ENCODE results near the gene CCDC88C. TPM values are rescaled to one million over a fixed set of nuclear protein-coding genes. Genes with fewer than 3 reads are reported as not detected.

The CCDC88C gene
- total RNA-seq, 1 donor from 2014 or later = 16.4 TPM

DNA sequence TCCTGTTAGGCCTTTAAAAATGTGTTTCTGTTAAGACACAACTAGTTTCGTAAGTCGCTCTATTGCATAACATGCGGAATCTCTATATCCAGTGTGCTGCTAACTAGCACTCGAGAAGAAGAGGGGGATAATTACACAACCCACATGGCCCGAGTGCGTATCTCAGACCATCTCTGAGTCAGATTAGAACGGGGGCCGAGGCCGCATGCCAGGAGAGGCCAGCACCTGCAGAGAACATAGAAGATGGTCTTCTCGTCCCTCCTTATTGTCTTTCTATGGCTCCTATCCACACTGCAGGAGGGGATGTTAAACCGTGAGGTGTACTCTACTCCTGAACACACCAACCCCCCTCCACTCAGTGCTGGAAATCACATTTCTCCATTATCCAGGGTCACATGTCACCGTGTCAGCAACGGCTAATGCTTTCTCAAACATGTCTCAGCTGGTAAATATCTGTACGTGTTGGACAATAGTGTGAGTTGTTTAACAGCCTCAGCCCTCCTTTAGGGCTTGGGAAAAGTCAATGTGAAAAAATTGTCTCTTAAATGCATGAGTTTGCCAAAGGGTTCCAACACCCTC, 56.3 kb downstream of the CCDC88C start:
- DNase-seq (ENCODE audit: low read depth) = no peak
- TF ChIP-seq CTCF (conservative IDR thresholded peaks at IDR 0.05; ENCODE audit: low read depth, low read length) = no peak
- H3K4me3 ChIP-seq (ENCODE audit: low read depth, low read length) = no peak overlapping the region

DNA sequence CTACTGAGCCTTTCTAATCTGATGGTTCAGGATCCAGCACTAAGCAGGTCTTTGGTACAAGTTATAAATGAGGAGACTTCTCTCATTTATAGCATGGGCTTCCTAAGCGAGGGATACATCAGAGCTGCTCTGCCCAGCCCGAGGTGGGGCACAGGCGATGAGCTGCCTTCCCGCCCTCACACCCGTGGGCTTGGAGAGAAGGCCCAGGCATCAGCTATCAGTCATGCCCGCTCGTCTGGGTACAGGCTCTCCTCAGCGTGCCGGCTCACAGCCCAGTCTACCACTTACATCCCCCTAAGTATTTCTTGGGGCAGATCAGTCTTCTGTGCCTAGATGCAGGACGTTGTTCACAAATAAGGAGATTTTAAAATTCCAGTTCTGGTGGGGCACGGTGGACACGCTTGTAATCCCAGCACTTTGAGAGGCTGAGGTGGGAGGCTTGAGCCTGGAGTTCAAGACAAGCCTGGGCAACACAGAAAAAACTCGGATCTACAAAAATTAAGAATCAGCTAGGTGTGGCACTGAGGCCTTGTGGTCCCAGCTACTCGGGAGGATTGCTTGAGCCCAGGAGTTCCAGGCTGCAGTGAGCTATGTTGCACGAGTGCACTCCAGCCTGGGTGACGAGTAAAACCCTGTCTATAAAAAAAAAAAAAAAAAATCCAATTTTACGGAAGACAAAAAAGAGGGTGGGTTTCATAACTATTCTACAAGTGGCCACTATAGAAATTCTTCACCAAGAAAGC, 57.0 kb downstream of the CCDC88C start:
- H3K4me3 ChIP-seq (ENCODE audit: low read depth, low read length) = no peak overlapping the region
- no peak for DNase-seq (ENCODE audit: low read depth)
- no peak for TF ChIP-seq CTCF (conservative IDR thresholded peaks at IDR 0.05; ENCODE audit: low read depth, low read length)

GRCh38 chr14:91358654-91359220, 58.9 kb downstream of the CCDC88C start:
- H3K4me3 ChIP-seq (ENCODE audit: low read depth, low read length) = no peak overlapping the region
- DNase-seq (ENCODE audit: low read depth) = no peak
- TF ChIP-seq CTCF (conservative IDR thresholded peaks at IDR 0.05; ENCODE audit: low read depth, low read length) = no peak

- DNase-seq (ENCODE audit: low read depth) = no peak
- no peak for TF ChIP-seq CTCF (conservative IDR thresholded peaks at IDR 0.05; ENCODE audit: low read depth, low read length)
- no peak overlapping the region for H3K4me3 ChIP-seq (ENCODE audit: low read depth, low read length)
Measured at GRCh38 chr14:91358025-91358319, 59.6 kb downstream of the CCDC88C start.

DNA sequence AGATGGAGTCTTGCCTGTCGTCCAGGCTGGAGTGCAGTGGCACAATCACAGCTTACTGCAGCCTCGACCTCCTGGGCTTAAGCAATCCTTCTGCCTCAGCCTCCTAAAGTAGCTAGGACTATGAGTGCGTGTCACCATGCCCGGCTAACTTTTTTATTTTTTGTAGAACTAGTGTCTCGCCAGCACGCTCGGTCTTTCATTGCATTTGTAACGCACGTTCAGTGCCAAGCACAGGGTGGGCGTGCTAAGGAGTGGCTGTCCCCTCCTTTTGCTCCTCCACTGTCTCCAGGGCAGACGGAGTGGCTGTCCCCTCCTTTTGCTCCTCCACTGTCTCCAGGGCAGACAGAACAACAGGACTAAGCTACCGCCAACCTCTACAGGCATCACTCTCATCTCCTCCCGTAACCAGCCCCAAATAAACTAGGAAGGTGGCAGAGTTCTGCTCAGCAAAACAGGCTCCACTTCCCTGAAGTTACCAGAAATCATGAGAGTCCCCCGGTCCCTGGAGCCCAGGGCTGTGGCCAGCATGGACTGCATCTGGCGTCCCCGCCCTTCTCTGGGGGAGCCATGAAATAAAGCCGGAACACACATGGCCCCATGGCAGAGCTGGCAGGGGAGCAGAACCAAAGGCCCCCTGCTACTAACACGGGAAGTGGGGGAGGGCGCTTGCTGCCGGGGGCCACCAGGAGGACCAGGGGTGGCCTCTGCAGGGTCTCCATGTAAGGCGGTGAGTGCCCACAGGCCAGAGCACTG, 60.2 kb downstream of the CCDC88C start:
- no peak overlapping the region for H3K4me3 ChIP-seq (ENCODE audit: low read depth, low read length)
- DNase-seq (ENCODE audit: low read depth) = no peak
- TF ChIP-seq CTCF (conservative IDR thresholded peaks at IDR 0.05; ENCODE audit: low read depth, low read length) = no peak

DNA sequence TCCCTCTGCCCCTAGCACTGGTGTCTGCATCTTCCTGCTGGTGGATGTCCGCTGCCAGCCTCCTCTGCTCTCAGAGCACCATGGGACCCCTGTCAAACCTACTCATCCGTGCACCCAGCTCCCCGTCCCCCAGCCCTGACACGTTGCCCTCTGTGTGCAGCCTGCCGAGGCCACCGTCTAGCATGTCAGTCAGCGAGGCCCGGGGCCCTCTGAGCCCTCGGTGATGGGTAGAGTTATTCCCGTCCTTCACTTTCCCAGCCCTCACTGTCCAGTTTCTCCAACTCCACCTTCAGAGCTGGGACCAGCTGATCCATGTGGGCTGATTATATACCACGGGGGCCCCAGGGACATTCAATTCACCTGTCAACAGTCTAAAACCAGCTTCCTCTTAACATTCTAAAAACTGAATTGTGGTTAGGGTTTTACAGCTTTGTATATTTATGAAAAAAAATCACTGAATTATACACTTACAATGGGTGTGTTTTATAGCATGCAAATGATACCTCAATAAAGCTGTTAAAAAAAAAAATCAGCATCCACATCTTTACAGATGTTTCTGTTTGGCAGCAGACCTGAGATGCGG, 61.3 kb downstream of the CCDC88C start:
- no peak for TF ChIP-seq CTCF (conservative IDR thresholded peaks at IDR 0.05; ENCODE audit: low read depth, low read length)
- no peak overlapping the region for H3K4me3 ChIP-seq (ENCODE audit: low read depth, low read length)
- no peak for DNase-seq (ENCODE audit: low read depth)
